Activated effector memory CD4-positive, alpha-beta T cell treated with anti-CD3 and anti-CD28 coated beads, Interleukin-2, amount 50 U/mL, for 16 hours (primary cell): ENCODE measurements around the gene ADCY7.

ENCODE experiments used
- DNase-seq: peaks from one replicate; pipeline ENCODE4 v3.0.0-alpha.2; 2020

ADCY7 gene

GRCh38 chr16:50284131-50284911 lies 18.0 kb downstream of the ADCY7 start:
- DNase-seq: no peak

GRCh38 chr16:50285406-50286003 lies 19.2 kb downstream of the ADCY7 start:
- no peak for DNase-seq

- DNase-seq: no peak
Observed at GRCh38 chr16:50286681-50287080, 20.3 kb downstream of the ADCY7 start.

GRCh38 chr16:50288026-50288425 lies 21.7 kb downstream of the ADCY7 start:
- DNase-seq: no peak

- DNase-seq: no peak
Observed at GRCh38 chr16:50288920-50289319, 22.6 kb downstream of the ADCY7 start.

GRCh38 chr16:50289950-50290764 lies 23.8 kb downstream of the ADCY7 start:
- no peak for DNase-seq

- no peak for DNase-seq
Observed at GRCh38 chr16:50290856-50291255, 24.5 kb downstream of the ADCY7 start.

- no peak for DNase-seq
Observed at GRCh38 chr16:50291719-50292565, 25.6 kb downstream of the ADCY7 start.

- no peak for DNase-seq
Observed at GRCh38 chr16:50292566-50292948, 26.2 kb downstream of the ADCY7 start.

- no peak for DNase-seq
Observed at GRCh38 chr16:50293041-50293783, 26.9 kb downstream of the ADCY7 start.

GRCh38 chr16:50293994-50294855 lies 27.9 kb downstream of the ADCY7 start:
- no peak for DNase-seq

GRCh38 chr16:50294955-50295354 lies 28.6 kb downstream of the ADCY7 start:
- DNase-seq: no peak

- DNase-seq: no peak
Observed at GRCh38 chr16:50295541-50296132, 29.3 kb downstream of the ADCY7 start.

GRCh38 chr16:50296807-50297206 lies 30.5 kb downstream of the ADCY7 start:
- DNase-seq: no peak

- peak; percentile 44 for DNase-seq
Observed at GRCh38 chr16:50297301-50298074, 31.1 kb downstream of the ADCY7 start.

GRCh38 chr16:50298075-50298460 lies 31.7 kb downstream of the ADCY7 start:
- peak; percentile 41 for DNase-seq

- peak; percentile 55 for DNase-seq
Observed at GRCh38 chr16:50298591-50299507, 32.5 kb downstream of the ADCY7 start.

GRCh38 chr16:50299508-50300105 lies 33.3 kb downstream of the ADCY7 start:
- peak; percentile 59 for DNase-seq
